A549 (cell line): Measurements from ENCODE around the gene OR7G3. TPM values are rescaled to one million over a fixed set of nuclear protein-coding genes. Genes with fewer than 3 reads are reported as not detected.

Source experiments
- ATAC-seq, 2 experiments: fragments of 200-7000 bp in 1 of 2; fragments of >200 bp in 1 of 2; cut with Nextera tagmentation in 1 of 2; cut with Tn5 transposase in 1 of 2; 3 replicates each; pipeline versions ENCODE4 v1.8.0 to v1.9.1; 2018 to 2020; ENCODE audit warnings: mild to moderate bottlenecking in 1 of 2, moderate library complexity in 1 of 2
- CTCF ChIA-PET: fragments of 300-600 bp; sonication (Branson Sonifier 250); formaldehyde crosslinking; extraction: SDS; loops from one replicate; lab custom pipeline; 2021; ENCODE audit warnings: antibody characterized with exemption, inconsistent platforms; lab: Yijun Ruan, JAX
- POLR2A ChIA-PET: fragments of 350-600 bp; formaldehyde crosslinking; extraction: SDS; loops from one replicate; lab custom pipeline; 2021; ENCODE audit warnings: antibody characterized with exemption, inconsistent platforms; lab: Yijun Ruan, JAX
- DNase-seq, 2 experiments: peaks; one replicate each; pipeline versions ENCODE4 v3.0.0 to v3.0.0-alpha.2; 2011 to 2016; ENCODE audit warnings: low read depth in 1 of 2, low spot score in 1 of 2
- FAIRE-seq: peaks from 2 replicates; lab custom pipeline; 2011; peaks lifted over from hg19 to GRCh38; lab: Jason Lieb, UNC
- H3K27ac ChIP-seq, 2 experiments: fragments of >200 bp; sonication (Bioruptor Twin); formaldehyde crosslinking; 3 replicates each; pipeline ENCODE4 v1.5.1; 2016 to 2017
- H3K4me1 ChIP-seq: fragments of >200 bp; sonication (Bioruptor Twin); formaldehyde crosslinking; 3 replicates; pipeline ENCODE4 v1.6.1; 2016
- H3K4me2 ChIP-seq: fragments of >200 bp; sonication (Bioruptor Twin); formaldehyde crosslinking; 3 replicates; pipeline ENCODE4 v1.6.1; 2016
- H3K4me3 ChIP-seq: fragments of >200 bp; sonication (Bioruptor Twin); formaldehyde crosslinking; 3 replicates; pipeline ENCODE4 v1.5.1; 2016
- H3K9me3 ChIP-seq: fragments of >200 bp; sonication (Bioruptor Twin); formaldehyde crosslinking; 3 replicates; pipeline ENCODE4 v1.6.1; 2016
- CBX8 ChIP-seq: fragments of 200-600 bp; sonication (generic); IDR thresholded peaks from 2 replicates; pipeline ENCODE4 v1.6.1; 2016
- CEBPB ChIP-seq, 2 experiments: fragments of >200 bp in 1 of 2; sonication (Bioruptor Twin) in 1 of 2; formaldehyde crosslinking in 1 of 2; IDR thresholded peaks; 2 replicates each; pipeline ENCODE4 v1.6.1; 2012 to 2016
- CHD2 ChIP-seq: fragments of 150-350 bp; IDR thresholded peaks from 2 replicates; pipeline ENCODE4 v1.6.1; 2014; ENCODE audit warnings: low read length; ENCODE audit not compliant: partially characterized antibody
- CHD4 ChIP-seq: fragments of 200-600 bp; sonication (generic); IDR thresholded peaks from 2 replicates; pipeline ENCODE4 v1.6.1; 2016; ENCODE audit warnings: antibody characterized with exemption, mild to moderate bottlenecking, borderline replicate concordance
- E2F6 ChIP-seq: IDR thresholded peaks from 2 replicates; pipeline ENCODE4 v1.6.1; 2012; ENCODE audit warnings: low read depth, borderline replicate concordance
- EHF ChIP-seq: fragments of 250-450 bp; sonication (Bioruptor Pico); IDR thresholded peaks from 2 replicates; pipeline ENCODE4 v1.5.0; 2020; ENCODE audit warnings: mild to moderate bottlenecking
- EHMT2 ChIP-seq: fragments of 200-600 bp; sonication (generic); IDR thresholded peaks from 2 replicates; pipeline ENCODE4 v1.6.1; 2016; ENCODE audit warnings: antibody characterized with exemption, low read depth, mild to moderate bottlenecking, moderate library complexity
- ELK1 ChIP-seq: fragments of 150-350 bp; IDR thresholded peaks from 2 replicates; pipeline ENCODE4 v1.6.1; 2014; ENCODE audit warnings: low read depth, mild to moderate bottlenecking, low read length
- FOSB ChIP-seq: fragments of 250-450 bp; sonication (Bioruptor Pico); IDR thresholded peaks from 2 replicates; pipeline ENCODE4 v1.5.0; 2020; ENCODE audit warnings: mild to moderate bottlenecking, moderate library complexity
- FOSL2 ChIP-seq, 2 experiments: fragments of 450-650 bp in 1 of 2; fragments of >200 bp in 1 of 2; sonication (Bioruptor Twin) in 1 of 2; formaldehyde crosslinking; IDR thresholded peaks; 2 replicates each; pipeline versions ENCODE4 v1.5.0 to v1.6.1; 2016 to 2020; ENCODE audit warnings: mild to moderate bottlenecking in 1 of 2, moderate library complexity in 1 of 2
- FOXS1 ChIP-seq: fragments of 250-450 bp; sonication (Bioruptor Pico); IDR thresholded peaks from 2 replicates; pipeline ENCODE4 v1.5.0; 2020; ENCODE audit warnings: mild to moderate bottlenecking, moderate library complexity
- GATA3 ChIP-seq: IDR thresholded peaks from 2 replicates; pipeline ENCODE4 v1.6.1; 2012; ENCODE audit warnings: borderline replicate concordance
- HES2 ChIP-seq: fragments of >200 bp; sonication (Bioruptor Twin); formaldehyde crosslinking; IDR thresholded peaks from 2 replicates; pipeline ENCODE4 v1.6.1; 2016
- HOXA7 ChIP-seq: fragments of 250-450 bp; sonication (Bioruptor Pico); IDR thresholded peaks from 2 replicates; pipeline ENCODE4 v1.5.0; 2020; ENCODE audit warnings: mild to moderate bottlenecking, moderate library complexity
- HOXB5 ChIP-seq: fragments of 250-450 bp; sonication (Bioruptor Pico); IDR thresholded peaks from 2 replicates; pipeline ENCODE4 v1.5.0; 2020; ENCODE audit warnings: mild to moderate bottlenecking, moderate library complexity
- KDM1A ChIP-seq: fragments of 200-600 bp; sonication (generic); IDR thresholded peaks from 2 replicates; pipeline ENCODE4 v1.6.1; 2016; ENCODE audit warnings: low read depth, mild to moderate bottlenecking
- MAFK ChIP-seq: fragments of 450-650 bp; IDR thresholded peaks from 2 replicates; pipeline ENCODE4 v1.6.1; 2014; ENCODE audit not compliant: partially characterized antibody
- MAX ChIP-seq: IDR thresholded peaks from 2 replicates; pipeline ENCODE4 v1.6.1; 2012
- MAZ ChIP-seq: fragments of 150-350 bp; IDR thresholded peaks from 2 replicates; pipeline ENCODE4 v1.6.1; 2014; ENCODE audit warnings: antibody characterized with exemption, low read depth, low read length, borderline replicate concordance
- MYC ChIP-seq: IDR thresholded peaks from 2 replicates; pipeline ENCODE4 v1.6.1; 2012; ENCODE audit warnings: mild to moderate bottlenecking, inconsistent platforms, low read length, improper control_type of control experiment, borderline replicate concordance
- PBX3 ChIP-seq: IDR thresholded peaks from 2 replicates; pipeline ENCODE4 v1.6.1; 2012
- POLR2A ChIP-seq: IDR thresholded peaks from 2 replicates; pipeline ENCODE4 v1.6.1; 2012; ENCODE audit warnings: mild to moderate bottlenecking, low read length
- POLR2AphosphoS2 ChIP-seq: conservative IDR thresholded peaks from 2 replicates; pipeline ENCODE4 v1.6.1; 2012; ENCODE audit warnings: low read length, improper control_type of control experiment, inconsistent platforms
- RARB ChIP-seq: fragments of 250-450 bp; sonication (Bioruptor Pico); IDR thresholded peaks from 2 replicates; pipeline ENCODE4 v1.8.0; 2021; ENCODE audit warnings: mild to moderate bottlenecking, moderate library complexity
- RNF2 ChIP-seq: fragments of 200-600 bp; sonication (generic); IDR thresholded peaks from 2 replicates; pipeline ENCODE4 v1.6.1; 2016; ENCODE audit warnings: low read depth, mild to moderate bottlenecking, antibody characterized with exemption, moderate library complexity, borderline replicate concordance
- SREBF2 ChIP-seq: fragments of 450-650 bp; IDR thresholded peaks from 2 replicates; pipeline ENCODE4 v1.6.1; 2014; ENCODE audit warnings: mild to moderate bottlenecking, moderate library complexity
- TFCP2L1 ChIP-seq: fragments of 250-450 bp; sonication (Bioruptor Pico); IDR thresholded peaks from 2 replicates; pipeline ENCODE4 v1.5.0; 2021; ENCODE audit warnings: mild to moderate bottlenecking
- ZFP36 ChIP-seq: fragments of 450-650 bp; IDR thresholded peaks from 2 replicates; pipeline ENCODE4 v1.6.1; 2014; ENCODE audit warnings: borderline replicate concordance; ENCODE audit not compliant: partially characterized antibody
- ZNF302 ChIP-seq: fragments of 250-450 bp; sonication (Bioruptor Pico); IDR thresholded peaks from 2 replicates; pipeline ENCODE4 v1.9.0; 2021; ENCODE audit warnings: inconsistent platforms, mild to moderate bottlenecking, moderate library complexity
- ZSCAN20 ChIP-seq: fragments of 250-450 bp; sonication (Bioruptor Pico); IDR thresholded peaks from 2 replicates; pipeline ENCODE4 v1.8.0; 2022; ENCODE audit warnings: mild to moderate bottlenecking, moderate library complexity
- WGBS: methylation state at CpG from one replicate; pipeline ENCODE4 v1.1.6; 2017; ENCODE audit errors: missing lambda C conversion rate; 5-methylcytosine and 5-hydroxymethylcytosine counted together
- polyA plus RNA-seq, 4 experiments: library from polyadenylated mRNA; depleted of rRNA in 3 of 4; stranded (reverse); fragments of >200 nt; fragmentation: RNase III in 1 of 4; extraction: RNeasy Plus Mini Kit Qiagen cat#74134 plus additional on column Dnase treatment in 1 of 4; gene quantifications; 2 replicates in 3 of 4; 3 replicates in 1 of 4; pipeline ENCODE4 v1.2.3, GENCODE V29; 2011 to 2017

Gene OR7G3
- polyA plus RNA-seq, 2 of the 4 experiments (the other 2 are of a cell fraction) = not detected

- no peak for FAIRE-seq
- ATAC-seq = no peak
- TF ChIP-seq POLR2A (no peak), EHMT2 (no peak), FOXS1 (no peak), ZFP36 (no peak), MYC (no peak), FOSB (CRISPR knock-in tag) (no peak), CHD4 (no peak), MAZ (no peak), MAFK (no peak), EHF (CRISPR knock-in tag) (no peak), CHD2 (no peak), TFCP2L1 (CRISPR knock-in tag) (no peak), HES2 (no peak), GATA3 (no peak), MAX (no peak), E2F6 (no peak), ELK1 (no peak), POLR2AphosphoS2 (no peak)
- Histone ChIP-seq H3K4me2 (no peak overlapping the region), H3K4me3 (no peak overlapping the region), H3K9me3 (no peaks in the 10 kb centered on the region), H3K27ac (no peak overlapping the region), H3K4me1 (no peaks in the 10 kb centered on the region)
- POLR2A ChIA-PET = no interaction called here
- no peak for DNase-seq
- CTCF ChIA-PET = no interaction called here
- WGBS = 42% methylated on average over 5 of the region's 5 CpGs
Observed at GRCh38 chr19:9116547-9116946, 10.2 kb downstream of the OR7G3 start.

- no peaks in the 10 kb centered on the region for H3K4me1 ChIP-seq
- 26% methylated on average over 2 of the region's 2 CpGs for WGBS
- POLR2A ChIA-PET = no interaction called here
Observed at GRCh38 chr19:9115307-9115813, 11.4 kb downstream of the OR7G3 start, which contains the start of gene OR7G1. TSS of gene OR7G1 (minus strand) at chr19:9115763. CDS start at chr19:9115763, 0 bp downstream.

More at GRCh38 chr19:9115307-9115813, 11.4 kb downstream of the OR7G3 start, which contains the start of gene OR7G1:
- TF ChIP-seq ZFP36 (no peak), RARB (CRISPR knock-in tag) (no peak), E2F6 (no peak), KDM1A (no peak), PBX3 (no peak), RNF2 (no peak), EHF (CRISPR knock-in tag) (no peak), CBX8 (no peak), ZNF302 (CRISPR knock-in tag) (no peak), CEBPB (IDR thresholded peaks at IDR 0.05) (no peak), SREBF2 (no peak), POLR2AphosphoS2 (no peak), FOSL2 (IDR thresholded peaks at IDR 0.05) (no peak), FOSL2 (CRISPR knock-in tag; IDR thresholded peaks at IDR 0.05) (no peak), HES2 (no peak), HOXB5 (CRISPR knock-in tag) (no peak), ZSCAN20 (CRISPR knock-in tag) (no peak), HOXA7 (no peak)
- H3K4me2 ChIP-seq = no peak within 1 kb of the TSS
- DNase-seq (no peak), ATAC-seq (no peak), FAIRE-seq (no peak)
- H3K9me3 ChIP-seq = no peaks in the 10 kb centered on the region
- CTCF ChIA-PET = no interaction called here
- H3K4me3 ChIP-seq = no peak within 1 kb of the TSS
- no peak within 1 kb of the TSS for H3K27ac ChIP-seq
